Stimulated activated naive CD8-positive, alpha-beta T cell treated with anti-CD3 and anti-CD28 coated beads, Interleukin-15, Interleukin-2, amounts not matched to agents 100 U/mL and 50 U/mL, for 24 hours (primary cell): ENCODE results near the gene CACNB4.
"Not testable (repeated sequence)": the region's sequence is repeated elsewhere in the genome, so short reads cannot be mapped to it uniquely, and the experiment has no call there.

Experiments
- ATAC-seq: fragments of 150-1000 bp; cut with Tn5 transposase; one replicate; pipeline ENCODE4 v1.10.0; 2021
- DNase-seq: peaks from one replicate; pipeline ENCODE4 v3.0.0; 2021

The CACNB4 gene

GRCh38 chr2:152098496-152099366 is at the start of gene CACNB4:
Gene CACNB4, minus strand, starts transcription at chr2:152099044.
- no peak for ATAC-seq
- peak; percentile 13 for DNase-seq

GRCh38 chr2:152134488-152135280 is 35.8 kb upstream of the CACNB4 start:
- peak; percentile 89 for ATAC-seq
- DNase-seq = peak; percentile 27

- DNase-seq (no peak), ATAC-seq (no peak)
Measured at GRCh38 chr2:152132306-152132705, 33.5 kb upstream of the CACNB4 start.

- DNase-seq (no peak), ATAC-seq (no peak)
Measured at GRCh38 chr2:152127628-152128027, 28.8 kb upstream of the CACNB4 start.

GRCh38 chr2:152126664-152127063 is 27.8 kb upstream of the CACNB4 start:
- DNase-seq (no peak), ATAC-seq (no peak)

- DNase-seq = no peak
- ATAC-seq = no peak
Measured at GRCh38 chr2:152122161-152122560, 23.3 kb upstream of the CACNB4 start.

GRCh38 chr2:152120430-152120829 is 21.6 kb upstream of the CACNB4 start:
- DNase-seq (no peak), ATAC-seq (no peak)

GRCh38 chr2:152115952-152116351 is 17.1 kb upstream of the CACNB4 start:
- ATAC-seq (no peak), DNase-seq (no peak)

- DNase-seq (no peak), ATAC-seq (no peak)
Measured at GRCh38 chr2:152114366-152114765, 15.5 kb upstream of the CACNB4 start.

GRCh38 chr2:152107140-152107539 is 8.3 kb upstream of the CACNB4 start:
- not testable (repeated sequence) for DNase-seq, ATAC-seq

- no peak for DNase-seq
- no peak for ATAC-seq
Measured at GRCh38 chr2:152106464-152106863, 7.6 kb upstream of the CACNB4 start.

- no peak for ATAC-seq
Measured at GRCh38 chr2:152103271-152103670, 4.4 kb upstream of the CACNB4 start.

GRCh38 chr2:152100961-152101360 is 2.1 kb upstream of the CACNB4 start:
- DNase-seq (no peak), ATAC-seq (no peak)

More at GRCh38 chr2:152103271-152103670, 4.4 kb upstream of the CACNB4 start:
- no peak for DNase-seq

- peak; percentile 41 for ATAC-seq
Measured at GRCh38 chr2:152099367-152100050, 665 bp upstream of the CACNB4 start.

GRCh38 chr2:152097801-152098495 is 896 bp downstream of the CACNB4 start:
- DNase-seq (peak; percentile 6), ATAC-seq (no peak)

More at GRCh38 chr2:152099367-152100050, 665 bp upstream of the CACNB4 start:
- DNase-seq = peak; percentile 9

GRCh38 chr2:152097290-152097800 is 1.5 kb downstream of the CACNB4 start:
- ATAC-seq = peak; percentile 34
- no peak for DNase-seq

- ATAC-seq (no peak), DNase-seq (no peak)
Measured at GRCh38 chr2:152095146-152095545, 3.7 kb downstream of the CACNB4 start.

GRCh38 chr2:152094014-152094413 is 4.8 kb downstream of the CACNB4 start:
- DNase-seq (no peak), ATAC-seq (no peak)

- no peak for DNase-seq
- ATAC-seq = no peak
Measured at GRCh38 chr2:152093464-152093863, 5.4 kb downstream of the CACNB4 start.

- DNase-seq = no peak
- no peak for ATAC-seq
Measured at GRCh38 chr2:152092095-152092494, 6.7 kb downstream of the CACNB4 start.

GRCh38 chr2:152090726-152091125 is 8.1 kb downstream of the CACNB4 start:
- DNase-seq, ATAC-seq: not testable (repeated sequence)

GRCh38 chr2:152089238-152089637 is 9.6 kb downstream of the CACNB4 start:
- DNase-seq (no peak), ATAC-seq (no peak)
